HUES48 (cell line): Measurements from ENCODE around the gene SOX10.
A peak's percentile ranks its signal among the peaks of the same experiment; 100 is the strongest.

Experiments used
- H3K27ac ChIP-seq: one replicate; pipeline ENCODE4 v1.7.0; 2013; ENCODE audit warnings: low read depth, low read length, inconsistent platforms
- H3K27me3 ChIP-seq: 2 replicates; pipeline ENCODE4 v1.6.1; 2013; ENCODE audit warnings: mild to moderate bottlenecking, low read length; ENCODE audit not compliant: control insufficient read depth, insufficient read depth
- H3K36me3 ChIP-seq: 2 replicates; pipeline ENCODE4 v1.6.1; 2013; ENCODE audit warnings: low read length; ENCODE audit not compliant: control insufficient read depth, insufficient read depth
- H3K4me1 ChIP-seq: 2 replicates; pipeline ENCODE4 v1.6.1; 2013; ENCODE audit warnings: mild to moderate bottlenecking, low read length; ENCODE audit not compliant: control insufficient read depth, insufficient read depth
- H3K4me3 ChIP-seq: 2 replicates; pipeline ENCODE4 v1.5.1; 2013; ENCODE audit warnings: mild to moderate bottlenecking, low read depth, low read length
- H3K9ac ChIP-seq: 2 replicates; pipeline ENCODE4 v1.6.1; 2013; ENCODE audit warnings: mild to moderate bottlenecking, low read depth, low read length, moderate library complexity
- H3K9me3 ChIP-seq: 2 replicates; pipeline ENCODE4 v1.6.1; 2013; ENCODE audit warnings: low read length; ENCODE audit not compliant: control insufficient read depth, insufficient read depth

The SOX10 gene

GRCh38 chr22:37983860-37984791, at the start of gene SOX10:
SOX10 (minus strand) TSS chr22:37984555; CDS start chr22:37983784, 771 bp downstream.
- Histone ChIP-seq H3K4me3 (peak within 1 kb of the TSS; percentile 62), H3K27ac (no peak within 1 kb of the TSS), H3K36me3 (no peaks in the 10 kb centered on the region), H3K9me3 (no peaks in the 10 kb centered on the region), H3K9ac (no peak within 1 kb of the TSS), H3K4me1 (peaks cover 15% of the 10 kb centered on the region; the same call in 1 of the 2 replicates), H3K27me3 (peaks cover 23% of the 10 kb centered on the region)

- H3K9me3 ChIP-seq, result no peaks in the 10 kb centered on the region
- H3K9ac ChIP-seq, result 0 out of 2 replicates have a peak overlapping the region, but pooled peaks have one; percentile 25
- no peaks in the 10 kb centered on the region for H3K36me3 ChIP-seq
- H3K4me3 ChIP-seq, result no peak overlapping the region
- H3K27ac ChIP-seq, result peak overlapping the region; percentile 83
- no peaks in the 10 kb centered on the region for H3K27me3 ChIP-seq
- H3K4me1 ChIP-seq, result peaks cover 22% of the 10 kb centered on the region
Observed at GRCh38 chr22:38033522-38034277, 49.3 kb upstream of the SOX10 start.

GRCh38 chr22:38032681-38033521, 48.5 kb upstream of the SOX10 start:
- no peaks in the 10 kb centered on the region for H3K27me3 ChIP-seq
- H3K4me1 ChIP-seq, result peaks cover 22% of the 10 kb centered on the region
- no peak overlapping the region for H3K9ac ChIP-seq
- no peak overlapping the region for H3K4me3 ChIP-seq
- H3K9me3 ChIP-seq, result no peaks in the 10 kb centered on the region
- H3K36me3 ChIP-seq, result no peaks in the 10 kb centered on the region
- no peak overlapping the region for H3K27ac ChIP-seq

GRCh38 chr22:38031491-38031890, 47.1 kb upstream of the SOX10 start:
- H3K4me1 ChIP-seq, result peaks cover 22% of the 10 kb centered on the region

GRCh38 chr22:38030311-38031133, 46.2 kb upstream of the SOX10 start:
- Histone ChIP-seq H3K4me3 (no peak overlapping the region), H3K27ac (no peak overlapping the region), H3K9me3 (no peaks in the 10 kb centered on the region), H3K4me1 (peaks cover 22% of the 10 kb centered on the region), H3K27me3 (no peaks in the 10 kb centered on the region), H3K36me3 (no peaks in the 10 kb centered on the region), H3K9ac (no peak overlapping the region)

More at GRCh38 chr22:38031491-38031890, 47.1 kb upstream of the SOX10 start:
- Histone ChIP-seq H3K9me3 (no peaks in the 10 kb centered on the region), H3K36me3 (no peaks in the 10 kb centered on the region), H3K9ac (no peak overlapping the region), H3K4me3 (no peak overlapping the region), H3K27ac (no peak overlapping the region), H3K27me3 (no peaks in the 10 kb centered on the region)

- Histone ChIP-seq H3K4me3 (no peak overlapping the region), H3K36me3 (no peaks in the 10 kb centered on the region)
Observed at GRCh38 chr22:38029901-38030300, 45.5 kb upstream of the SOX10 start.

GRCh38 chr22:38029370-38029769, 45.0 kb upstream of the SOX10 start:
- no peaks in the 10 kb centered on the region for H3K36me3 ChIP-seq
- H3K9ac ChIP-seq, result no peak overlapping the region
- H3K9me3 ChIP-seq, result no peaks in the 10 kb centered on the region
- H3K4me3 ChIP-seq, result no peak overlapping the region
- H3K27me3 ChIP-seq, result no peaks in the 10 kb centered on the region
- peaks cover 15% of the 10 kb centered on the region for H3K4me1 ChIP-seq
- no peak overlapping the region for H3K27ac ChIP-seq

More at GRCh38 chr22:38029901-38030300, 45.5 kb upstream of the SOX10 start:
- no peaks in the 10 kb centered on the region for H3K9me3 ChIP-seq
- peaks cover 18% of the 10 kb centered on the region for H3K4me1 ChIP-seq
- H3K27me3 ChIP-seq, result no peaks in the 10 kb centered on the region
- no peak overlapping the region for H3K27ac ChIP-seq
- no peak overlapping the region for H3K9ac ChIP-seq

GRCh38 chr22:38028344-38029130, 44.2 kb upstream of the SOX10 start:
- Histone ChIP-seq H3K36me3 (no peaks in the 10 kb centered on the region), H3K27me3 (no peaks in the 10 kb centered on the region), H3K4me1 (0 out of 2 replicates have a peak, but pooled peaks cover 7% of the 10 kb centered on the region), H3K9ac (no peak overlapping the region), H3K27ac (no peak overlapping the region), H3K9me3 (no peaks in the 10 kb centered on the region), H3K4me3 (no peak overlapping the region)

GRCh38 chr22:38027487-38027886, 43.1 kb upstream of the SOX10 start:
- H3K9ac ChIP-seq, result no peak overlapping the region
- no peaks in the 10 kb centered on the region for H3K36me3 ChIP-seq
- no peak overlapping the region for H3K27ac ChIP-seq
- no peaks in the 10 kb centered on the region for H3K27me3 ChIP-seq
- 0 out of 2 replicates have a peak, but pooled peaks cover 7% of the 10 kb centered on the region for H3K4me1 ChIP-seq
- no peaks in the 10 kb centered on the region for H3K9me3 ChIP-seq
- H3K4me3 ChIP-seq, result no peak overlapping the region
